ENCODE measurements around the gene GLUL.

GRCh38 chr1:182406012-182406411 lies 14.4 kb upstream of the GLUL start:
- no peak for TF ChIP-seq CTCF (IDR thresholded peaks at IDR 0.05)
- TF ChIP-seq POLR2A (IDR thresholded peaks at IDR 0.05): no peak

Data from uterus (tissue), 2 donors.